ENCODE data around the gene TMX4. TPM values are rescaled to one million over a fixed set of nuclear protein-coding genes. Genes with fewer than 3 reads are reported as not detected.

Gene TMX4
- total and polyA plus RNA-seq, 2 experiments from 2014 or later = 2.5 to 7.5 TPM

- ATAC-seq = no peak
- no peaks in the 10 kb centered on the region for H3K9me3 Mint-ChIP-seq
- 0 out of 2 replicates have a peak, but pooled peaks cover 4% of the 10 kb centered on the region for H4K20me1 ChIP-seq (replicated peaks; ENCODE audit: insufficient read depth)
- H3K4me3 ChIP-seq = peak overlapping the region; percentile 64
- no peaks in the 10 kb centered on the region for H3F3A ChIP-seq (replicated peaks; ENCODE audit: low read depth)
- peaks cover 4% of the 10 kb centered on the region for H3K4me1 ChIP-seq (ENCODE audit: insufficient read depth)
- H3K27ac Mint-ChIP-seq = peak overlapping the region; percentile 95
- TF ChIP-seq ZNF114 (CRISPR knock-in tag; IDR thresholded peaks at IDR 0.05) = no peak
- TF ChIP-seq NANOG (IDR thresholded peaks at IDR 0.05; ENCODE audit: borderline replicate concordance) = no peak
- TF ChIP-seq ZNF462 (CRISPR knock-in tag; IDR thresholded peaks at IDR 0.05) = no peak
- no peak for TF ChIP-seq ZNF331 (CRISPR knock-in tag; IDR thresholded peaks at IDR 0.05; ENCODE audit: low read depth)
- no peak for TF ChIP-seq JUNB (IDR thresholded peaks at IDR 0.05; ENCODE audit: unreplicated experiment)
- no peak for TF ChIP-seq EZH2 (IDR thresholded peaks at IDR 0.05; ENCODE audit: low read depth, unreplicated experiment)
- TF ChIP-seq STAT1 (IDR thresholded peaks at IDR 0.05; ENCODE audit: unreplicated experiment) = no peak
- no peaks in the 10 kb centered on the region; the same call in 2 of the 3 replicates for H3K36me3 Mint-ChIP-seq (ENCODE audit: low read depth)
- no peak overlapping the region for H3K27ac ChIP-seq (ENCODE audit: low read depth)
- peaks cover 10% of the 10 kb centered on the region; the same call in 2 of the 3 replicates for H3K4me1 Mint-ChIP-seq
- no peaks in the 10 kb centered on the region for H3K9me2 ChIP-seq (ENCODE audit: insufficient read depth)
- no peaks in the 10 kb centered on the region for H3K36me3 ChIP-seq (ENCODE audit: insufficient read depth)
- peak overlapping the region; percentile 93 for H3K4me2 ChIP-seq
- peaks cover 3% of the 10 kb centered on the region for H3K27me3 Mint-ChIP-seq (ENCODE audit: insufficient read depth, low read depth, poor library complexity)
- peak overlapping the region; percentile 90 for H2AFZ ChIP-seq
- no peaks in the 10 kb centered on the region for H3K79me2 ChIP-seq (replicated peaks; ENCODE audit: insufficient read depth)
- no peak for DNase-seq (ENCODE audit: low spot score)
- no peaks in the 10 kb centered on the region for H3K27me3 ChIP-seq (ENCODE audit: insufficient read depth)
- H3K4me3 Mint-ChIP-seq = no peak overlapping the region; the same call in 2 of the 3 replicates
Measured at GRCh38 chr20:8019998-8020247, 362 bp upstream of the TMX4 start.

- DNase-seq (ENCODE audit: low spot score) = peak; percentile 72
- TF ChIP-seq JUNB (IDR thresholded peaks at IDR 0.05; ENCODE audit: unreplicated experiment) (no peak), CTCF (conservative IDR thresholded peaks at IDR 0.05; ENCODE audit: low read depth in 2 of 2) (no peak), ZNF331 (CRISPR knock-in tag; IDR thresholded peaks at IDR 0.05; ENCODE audit: low read depth) (no peak), ETS1 (IDR thresholded peaks at IDR 0.05) (no peak), CREB1 (CRISPR knock-in tag; IDR thresholded peaks at IDR 0.05; ENCODE audit: low read depth) (no peak), STAT1 (IDR thresholded peaks at IDR 0.05; ENCODE audit: unreplicated experiment) (no peak), ZNF114 (CRISPR knock-in tag; IDR thresholded peaks at IDR 0.05) (no peak)
Measured at GRCh38 chr20:8018958-8019245, 659 bp downstream of the TMX4 start.

More at GRCh38 chr20:8018958-8019245, 659 bp downstream of the TMX4 start:
- Histone ChIP-seq H3K36me3 (ENCODE audit: insufficient read depth) (no peaks in the 10 kb centered on the region), H3K4me1 (ENCODE audit: insufficient read depth) (peaks cover 4% of the 10 kb centered on the region), H3K4me3 (peak overlapping the region; percentile 64), H3K79me2 (replicated peaks; ENCODE audit: insufficient read depth) (no peaks in the 10 kb centered on the region), H3K4me2 (peak overlapping the region; percentile 93), H3K9me2 (ENCODE audit: insufficient read depth) (no peaks in the 10 kb centered on the region), H2AFZ (peak overlapping the region; percentile 84), H4K20me1 (replicated peaks; ENCODE audit: insufficient read depth) (0 out of 2 replicates have a peak, but pooled peaks cover 4% of the 10 kb centered on the region), H3F3A (replicated peaks; ENCODE audit: low read depth) (no peaks in the 10 kb centered on the region), H3K27me3 (ENCODE audit: insufficient read depth) (no peaks in the 10 kb centered on the region), H3K27ac (ENCODE audit: low read depth) (no peak overlapping the region)
- ATAC-seq = peak; percentile 85
- no peaks in the 10 kb centered on the region for H3K9me3 Mint-ChIP-seq
- peaks cover 10% of the 10 kb centered on the region; the same call in 2 of the 3 replicates for H3K4me1 Mint-ChIP-seq
- peak overlapping the region; percentile 88 for H3K4me3 Mint-ChIP-seq
- H3K27me3 Mint-ChIP-seq (ENCODE audit: insufficient read depth, low read depth, poor library complexity) = peaks cover 3% of the 10 kb centered on the region
- H3K36me3 Mint-ChIP-seq (ENCODE audit: low read depth) = no peaks in the 10 kb centered on the region; the same call in 2 of the 3 replicates
- no peak overlapping the region for H3K27ac Mint-ChIP-seq

Measured in GM23338 (cell line).